Activated naive CD8-positive, alpha-beta T cell (primary cell): ENCODE data around the gene GCK.

Source experiments
- H3K27ac Mint-ChIP-seq: one replicate; pipeline ENCODE4 v1.8.0; 2021; ENCODE audit warnings: mixed read lengths
- H3K27me3 Mint-ChIP-seq: one replicate; pipeline ENCODE4 v1.8.0; 2021; ENCODE audit warnings: mixed read lengths
- H3K36me3 Mint-ChIP-seq: one replicate; pipeline ENCODE4 v1.8.0; 2021; ENCODE audit warnings: mixed read lengths
- H3K4me1 Mint-ChIP-seq: one replicate; pipeline ENCODE4 v1.8.0; 2021; ENCODE audit warnings: low read depth, mixed read lengths
- H3K4me3 Mint-ChIP-seq: one replicate; pipeline ENCODE4 v1.8.0; 2021; ENCODE audit warnings: mild to moderate bottlenecking, mixed read lengths
- H3K9me3 Mint-ChIP-seq: one replicate; pipeline ENCODE4 v1.8.0; 2021; ENCODE audit warnings: low read depth, mixed read lengths

Gene GCK

DNA sequence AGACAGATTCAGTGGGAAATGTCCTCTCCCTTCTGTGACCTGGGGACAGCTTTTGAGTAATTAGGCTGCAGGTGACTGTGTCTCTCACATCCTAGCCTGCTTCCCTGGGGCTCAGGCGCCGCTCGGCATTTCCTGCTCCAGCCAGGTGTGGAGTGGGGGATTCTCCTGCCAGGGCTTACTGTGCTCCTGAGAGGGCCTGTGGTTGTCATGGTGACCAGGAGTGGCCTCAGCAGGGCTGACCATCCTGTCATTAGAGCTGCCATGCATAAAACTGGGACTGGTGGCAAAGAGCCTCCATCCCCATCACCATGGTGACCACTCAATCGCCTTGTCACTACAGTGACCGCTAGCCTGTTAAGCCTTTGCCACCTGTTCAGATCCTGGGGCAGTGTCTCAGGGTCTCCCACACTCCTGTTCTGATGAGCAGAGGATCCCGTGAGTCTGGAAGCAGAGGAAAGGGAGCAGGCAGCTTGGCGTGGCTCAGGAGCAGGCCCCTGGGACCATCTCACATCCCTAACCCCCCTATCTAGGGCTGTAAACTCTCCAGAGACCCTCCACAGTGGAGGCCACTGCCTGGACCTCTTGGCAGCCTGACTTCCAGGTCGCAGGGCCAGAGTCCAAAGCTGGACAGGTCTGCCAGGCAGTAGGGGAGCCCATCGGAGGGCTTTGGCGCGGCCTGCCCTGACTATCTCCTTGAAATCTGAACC, at the start of gene GCK:
Gene GCK, minus strand, starts transcription at position 154 of the 707 bp plus-strand sequence. CDS start 486 bp downstream, outside the sequence.
- Mint-ChIP-seq H3K4me3 (no peak within 1 kb of the TSS), H3K27ac (no peak within 1 kb of the TSS), H3K36me3 (peaks cover 2% of the 10 kb centered on the region), H3K4me1 (peaks cover 5% of the 10 kb centered on the region), H3K27me3 (peaks cover 3% of the 10 kb centered on the region), H3K9me3 (no peaks in the 10 kb centered on the region)

GRCh38 chr7:44238116-44238695, 49.0 kb upstream of the GCK start:
- Mint-ChIP-seq H3K9me3 (no peaks in the 10 kb centered on the region), H3K4me3 (no peak overlapping the region), H3K27me3 (no peaks in the 10 kb centered on the region), H3K4me1 (no peaks in the 10 kb centered on the region), H3K36me3 (no peaks in the 10 kb centered on the region), H3K27ac (no peak overlapping the region)

- no peaks in the 10 kb centered on the region for H3K27me3 Mint-ChIP-seq
- H3K36me3 Mint-ChIP-seq: no peaks in the 10 kb centered on the region
- H3K4me1 Mint-ChIP-seq: no peaks in the 10 kb centered on the region
- no peak overlapping the region for H3K27ac Mint-ChIP-seq
- no peak overlapping the region for H3K4me3 Mint-ChIP-seq
- no peaks in the 10 kb centered on the region for H3K9me3 Mint-ChIP-seq
Observed at GRCh38 chr7:44237696-44238095, 48.5 kb upstream of the GCK start.

DNA sequence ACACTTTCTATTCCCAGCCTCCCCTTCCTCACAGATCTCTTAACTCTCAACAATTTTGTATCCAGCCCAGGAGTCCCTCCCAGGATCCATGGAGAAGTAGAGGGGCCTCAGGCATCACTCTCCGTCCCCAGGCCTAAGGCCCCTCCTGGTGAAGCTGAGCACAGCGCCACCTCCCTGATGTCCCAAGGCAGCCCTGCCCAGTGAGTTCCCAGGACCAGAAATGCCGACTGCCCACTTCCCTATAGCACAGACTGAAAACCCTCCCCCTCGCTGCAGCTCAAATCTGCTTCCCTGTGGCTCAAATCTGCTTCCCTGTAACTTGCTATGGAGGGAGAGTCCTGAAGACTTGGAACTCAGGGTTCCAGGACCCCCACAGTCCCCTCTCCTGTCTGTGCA, 47.1 kb upstream of the GCK start:
- H3K9me3 Mint-ChIP-seq: no peaks in the 10 kb centered on the region
- no peaks in the 10 kb centered on the region for H3K27me3 Mint-ChIP-seq
- H3K27ac Mint-ChIP-seq: no peak overlapping the region

DNA sequence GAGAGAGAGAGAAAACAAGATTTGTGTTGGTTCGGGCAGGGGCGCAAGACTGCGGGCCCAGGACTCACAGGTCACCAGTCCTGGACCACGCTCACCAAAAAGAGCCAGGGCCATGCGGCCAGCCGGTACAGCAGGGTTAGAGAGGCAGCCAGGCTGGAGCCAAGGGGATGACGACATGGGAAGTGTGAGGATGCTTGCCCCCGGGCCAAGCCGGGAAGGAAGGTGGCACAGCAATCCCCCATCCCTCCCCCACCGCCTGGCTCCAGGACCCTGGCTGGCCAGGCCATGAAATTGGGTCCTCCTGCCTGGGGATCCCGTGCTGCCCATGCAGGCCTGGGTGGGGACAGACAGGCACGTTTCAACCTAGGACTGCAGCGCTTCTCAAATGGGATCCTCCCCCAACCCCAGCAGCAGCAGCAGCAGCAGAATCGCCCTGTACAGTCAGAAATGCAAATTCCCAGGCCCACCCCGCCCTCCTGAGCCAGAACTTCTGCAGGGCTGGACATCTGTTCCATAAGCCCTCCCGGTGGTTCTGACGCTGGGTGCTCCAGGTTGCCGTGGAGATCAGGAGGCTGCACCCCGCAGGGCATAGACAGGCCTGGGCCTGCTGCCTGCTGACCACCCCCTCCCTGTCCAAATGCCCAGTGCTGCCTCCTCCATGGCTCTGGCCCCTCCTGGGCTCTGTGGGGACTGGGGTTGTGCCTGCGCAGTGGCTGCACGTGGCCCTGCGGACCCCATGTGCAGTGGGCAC, 46.5 kb upstream of the GCK start:
- no peaks in the 10 kb centered on the region for H3K9me3 Mint-ChIP-seq
- no peak overlapping the region for H3K4me3 Mint-ChIP-seq
- no peaks in the 10 kb centered on the region for H3K27me3 Mint-ChIP-seq
- H3K27ac Mint-ChIP-seq: no peak overlapping the region
- no peaks in the 10 kb centered on the region for H3K36me3 Mint-ChIP-seq
- no peaks in the 10 kb centered on the region for H3K4me1 Mint-ChIP-seq

More for the DNA sequence above, 47.1 kb upstream of the GCK start:
- H3K4me3 Mint-ChIP-seq: no peak overlapping the region
- no peaks in the 10 kb centered on the region for H3K36me3 Mint-ChIP-seq
- no peaks in the 10 kb centered on the region for H3K4me1 Mint-ChIP-seq

GRCh38 chr7:44235066-44235465, 45.8 kb upstream of the GCK start:
- H3K4me3 Mint-ChIP-seq: no peak overlapping the region
- H3K9me3 Mint-ChIP-seq: no peaks in the 10 kb centered on the region
- H3K27ac Mint-ChIP-seq: no peak overlapping the region
- H3K4me1 Mint-ChIP-seq: no peaks in the 10 kb centered on the region
- no peaks in the 10 kb centered on the region for H3K27me3 Mint-ChIP-seq
- no peaks in the 10 kb centered on the region for H3K36me3 Mint-ChIP-seq

GRCh38 chr7:44232901-44233715, 43.9 kb upstream of the GCK start:
- Mint-ChIP-seq H3K4me3 (no peak overlapping the region), H3K27me3 (no peaks in the 10 kb centered on the region), H3K27ac (no peak overlapping the region), H3K36me3 (no peaks in the 10 kb centered on the region), H3K9me3 (no peaks in the 10 kb centered on the region), H3K4me1 (no peaks in the 10 kb centered on the region)

DNA sequence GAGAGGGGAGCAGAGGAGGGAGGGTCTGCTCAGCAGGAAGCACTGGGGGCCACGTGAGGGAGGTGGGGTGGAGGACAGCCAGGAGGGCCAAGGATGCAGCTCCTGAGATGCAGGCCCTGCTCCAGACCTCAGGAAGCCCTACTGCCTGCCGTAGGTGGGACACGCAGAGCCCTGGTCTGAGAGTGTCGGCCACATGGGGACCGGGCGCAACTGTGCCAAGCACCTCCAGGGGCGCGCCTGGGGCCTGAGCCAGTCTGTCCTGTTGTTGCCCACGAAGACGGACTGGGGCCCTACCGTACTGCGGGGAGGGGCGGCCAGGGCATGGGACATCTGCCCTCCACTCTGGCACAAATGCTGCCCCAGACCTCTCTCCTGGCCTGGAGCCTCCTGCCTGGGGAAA, 43.2 kb upstream of the GCK start:
- H3K4me1 Mint-ChIP-seq: no peaks in the 10 kb centered on the region

DNA sequence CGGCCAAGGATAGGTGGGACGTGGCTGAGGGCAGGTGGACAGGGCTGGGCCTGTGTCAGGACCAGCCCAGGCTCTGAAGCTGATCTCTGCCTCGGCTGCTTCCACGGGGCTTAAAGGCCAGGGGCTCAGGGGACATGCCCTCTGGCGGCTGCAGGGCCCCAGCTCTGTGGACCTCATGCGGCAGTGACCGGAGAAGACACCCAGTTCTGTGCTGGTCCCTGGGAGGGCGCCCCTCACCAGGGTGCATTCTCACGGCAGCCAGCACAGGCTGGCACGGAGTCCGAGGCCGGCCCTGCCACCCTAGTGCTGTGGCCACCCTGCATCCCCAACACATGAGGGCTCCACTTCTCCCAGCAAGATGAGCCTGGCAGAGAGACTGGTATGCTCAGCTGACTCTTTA, 41.8 kb upstream of the GCK start:
- H3K4me1 Mint-ChIP-seq: no peaks in the 10 kb centered on the region
- no peak overlapping the region for H3K4me3 Mint-ChIP-seq
- H3K36me3 Mint-ChIP-seq: no peaks in the 10 kb centered on the region
- no peaks in the 10 kb centered on the region for H3K27me3 Mint-ChIP-seq
- no peaks in the 10 kb centered on the region for H3K9me3 Mint-ChIP-seq
- no peak overlapping the region for H3K27ac Mint-ChIP-seq

More for the DNA sequence above, 43.2 kb upstream of the GCK start:
- Mint-ChIP-seq H3K9me3 (no peaks in the 10 kb centered on the region), H3K27ac (no peak overlapping the region), H3K36me3 (no peaks in the 10 kb centered on the region), H3K4me3 (no peak overlapping the region), H3K27me3 (no peaks in the 10 kb centered on the region)

GRCh38 chr7:44230286-44230685, 41.0 kb upstream of the GCK start:
- Mint-ChIP-seq H3K4me3 (no peak overlapping the region), H3K36me3 (no peaks in the 10 kb centered on the region), H3K9me3 (no peaks in the 10 kb centered on the region)

GRCh38 chr7:44229546-44230105, 40.4 kb upstream of the GCK start:
- no peaks in the 10 kb centered on the region for H3K36me3 Mint-ChIP-seq
- no peak overlapping the region for H3K27ac Mint-ChIP-seq

More at GRCh38 chr7:44230286-44230685, 41.0 kb upstream of the GCK start:
- H3K4me1 Mint-ChIP-seq: no peaks in the 10 kb centered on the region
- H3K27me3 Mint-ChIP-seq: no peaks in the 10 kb centered on the region
- H3K27ac Mint-ChIP-seq: no peak overlapping the region

GRCh38 chr7:44228571-44229350, 39.5 kb upstream of the GCK start:
- Mint-ChIP-seq H3K27me3 (no peaks in the 10 kb centered on the region), H3K27ac (no peak overlapping the region), H3K4me3 (no peak overlapping the region), H3K36me3 (no peaks in the 10 kb centered on the region), H3K4me1 (no peaks in the 10 kb centered on the region), H3K9me3 (no peaks in the 10 kb centered on the region)

More at GRCh38 chr7:44229546-44230105, 40.4 kb upstream of the GCK start:
- no peaks in the 10 kb centered on the region for H3K27me3 Mint-ChIP-seq
- H3K4me1 Mint-ChIP-seq: no peaks in the 10 kb centered on the region
- no peaks in the 10 kb centered on the region for H3K9me3 Mint-ChIP-seq
- H3K4me3 Mint-ChIP-seq: no peak overlapping the region

GRCh38 chr7:44227911-44228310, 38.7 kb upstream of the GCK start:
- Mint-ChIP-seq H3K27me3 (no peaks in the 10 kb centered on the region), H3K4me3 (no peak overlapping the region), H3K36me3 (no peaks in the 10 kb centered on the region), H3K4me1 (no peaks in the 10 kb centered on the region), H3K27ac (no peak overlapping the region), H3K9me3 (no peaks in the 10 kb centered on the region)

- Mint-ChIP-seq H3K27ac (no peak overlapping the region), H3K9me3 (no peaks in the 10 kb centered on the region), H3K4me3 (no peak overlapping the region), H3K4me1 (no peaks in the 10 kb centered on the region), H3K36me3 (no peaks in the 10 kb centered on the region), H3K27me3 (no peaks in the 10 kb centered on the region)
Observed at GRCh38 chr7:44226396-44226753, 37.1 kb upstream of the GCK start.
